Type B pancreatic cell (in vitro differentiated cells): ENCODE measurements around the gene FRAT1. TPM values are rescaled to one million over a fixed set of nuclear protein-coding genes. Genes with fewer than 3 reads are reported as not detected.

Source experiments
- DNase-seq: peaks from one replicate; pipeline ENCODE4 v3.0.0; 2021; ENCODE audit warnings: mixed read lengths; ENCODE audit not compliant: unreplicated experiment; ENCODE audit errors: extremely low spot score
- H3K27ac Mint-ChIP-seq: 2 replicates; pipeline ENCODE4 v1.8.0; 2021; ENCODE audit warnings: mild to moderate bottlenecking, mixed read lengths
- H3K27me3 Mint-ChIP-seq: 2 replicates; pipeline ENCODE4 v1.8.0; 2021; ENCODE audit warnings: mixed read lengths
- H3K36me3 Mint-ChIP-seq: 2 replicates; pipeline ENCODE4 v1.8.0; 2021; ENCODE audit warnings: mixed read lengths
- H3K4me1 Mint-ChIP-seq: one replicate; pipeline ENCODE4 v1.8.0; 2021; ENCODE audit warnings: mixed read lengths; ENCODE audit not compliant: unreplicated experiment
- H3K4me3 Mint-ChIP-seq: 2 replicates; pipeline ENCODE4 v1.8.0; 2021; ENCODE audit warnings: mild to moderate bottlenecking, mixed read lengths
- H3K9me3 Mint-ChIP-seq: 2 replicates; pipeline ENCODE4 v1.8.0; 2021; ENCODE audit warnings: mixed read lengths
- total RNA-seq: library from RNA; stranded (reverse); gene quantifications from 2 replicates; pipeline ENCODE4 v1.2.1, GENCODE V29; 2021; ENCODE audit warnings: low replicate concordance
- TF ChIP-seq, protein P1 (sequence below): fragments of 200-600 bp; sonication (generic); conservative IDR thresholded peaks from 2 replicates; pipeline ENCODE4 v1.5.0; 2021; ENCODE audit warnings: antibody characterized with exemption, mild to moderate bottlenecking

Gene FRAT1
- total RNA-seq, 1 donor from 2014 or later: 4.7 TPM

DNA sequence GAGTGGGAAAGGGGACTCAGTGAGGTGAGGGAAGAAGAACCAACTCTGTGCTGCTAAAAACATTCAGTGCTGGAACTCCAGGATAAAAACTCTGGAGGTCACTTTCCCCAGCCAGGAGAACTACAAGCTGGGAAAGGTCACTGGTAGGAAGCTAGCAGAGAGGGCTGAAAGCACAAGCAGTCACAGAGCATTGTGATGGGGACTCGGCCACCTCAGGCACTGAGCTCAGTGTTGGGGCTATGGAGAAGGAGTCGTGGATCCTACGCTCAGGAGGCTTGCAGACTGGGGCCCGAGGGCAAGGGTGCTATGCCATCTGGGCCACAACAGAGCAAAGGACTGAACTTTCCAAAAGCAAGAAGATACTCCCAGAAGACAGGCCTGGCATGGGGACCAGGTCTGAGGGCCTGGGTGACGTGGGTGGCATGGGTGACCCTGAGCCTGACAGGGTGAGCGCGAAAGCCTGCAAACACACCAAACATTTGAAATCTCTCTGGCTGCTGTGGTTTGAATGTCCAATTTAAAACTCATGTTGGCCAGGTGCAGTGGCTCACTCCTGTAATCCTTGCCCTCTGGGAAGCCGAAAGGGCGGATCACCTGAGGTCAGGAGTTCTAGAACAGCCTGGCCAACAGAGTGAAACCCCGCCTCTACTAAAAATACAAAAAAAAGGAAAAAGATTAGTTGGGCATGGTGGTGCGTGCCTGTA lies 16.8 kb upstream of the FRAT1 start:
- DNase-seq: no peak
- Mint-ChIP-seq H3K4me1 (peaks cover 9% of the 10 kb centered on the region), H3K36me3 (no peaks in the 10 kb centered on the region), H3K4me3 (no peak overlapping the region), H3K9me3 (no peaks in the 10 kb centered on the region), H3K27ac (no peak overlapping the region), H3K27me3 (peaks cover under 1% of the 10 kb centered on the region)
- TF ChIP-seq, protein P1, sequence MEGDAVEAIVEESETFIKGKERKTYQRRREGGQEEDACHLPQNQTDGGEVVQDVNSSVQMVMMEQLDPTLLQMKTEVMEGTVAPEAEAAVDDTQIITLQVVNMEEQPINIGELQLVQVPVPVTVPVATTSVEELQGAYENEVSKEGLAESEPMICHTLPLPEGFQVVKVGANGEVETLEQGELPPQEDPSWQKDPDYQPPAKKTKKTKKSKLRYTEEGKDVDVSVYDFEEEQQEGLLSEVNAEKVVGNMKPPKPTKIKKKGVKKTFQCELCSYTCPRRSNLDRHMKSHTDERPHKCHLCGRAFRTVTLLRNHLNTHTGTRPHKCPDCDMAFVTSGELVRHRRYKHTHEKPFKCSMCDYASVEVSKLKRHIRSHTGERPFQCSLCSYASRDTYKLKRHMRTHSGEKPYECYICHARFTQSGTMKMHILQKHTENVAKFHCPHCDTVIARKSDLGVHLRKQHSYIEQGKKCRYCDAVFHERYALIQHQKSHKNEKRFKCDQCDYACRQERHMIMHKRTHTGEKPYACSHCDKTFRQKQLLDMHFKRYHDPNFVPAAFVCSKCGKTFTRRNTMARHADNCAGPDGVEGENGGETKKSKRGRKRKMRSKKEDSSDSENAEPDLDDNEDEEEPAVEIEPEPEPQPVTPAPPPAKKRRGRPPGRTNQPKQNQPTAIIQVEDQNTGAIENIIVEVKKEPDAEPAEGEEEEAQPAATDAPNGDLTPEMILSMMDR: no peak

DNA sequence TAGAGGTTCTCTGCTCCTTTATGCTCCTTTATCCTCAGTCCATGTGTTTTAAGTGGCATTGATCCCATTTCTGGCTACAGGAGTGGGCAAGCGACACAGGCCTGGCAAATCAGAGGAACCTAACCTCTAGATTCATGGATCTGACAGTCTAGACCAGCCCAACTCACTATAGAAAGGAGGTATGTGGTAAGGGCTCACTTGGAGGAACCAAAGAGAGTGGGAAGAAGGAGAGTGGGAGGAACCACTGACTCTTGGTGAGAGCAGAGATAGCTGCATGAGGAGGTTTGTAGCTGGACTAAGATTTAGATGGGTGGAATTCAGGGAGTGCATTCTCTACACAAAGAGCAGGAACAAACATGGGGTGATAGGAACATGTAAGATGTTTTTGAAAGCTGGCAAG lies 11.6 kb upstream of the FRAT1 start:
- no peak overlapping the region for H3K4me3 Mint-ChIP-seq
- H3K9me3 Mint-ChIP-seq: no peaks in the 10 kb centered on the region
- no peaks in the 10 kb centered on the region for H3K4me1 Mint-ChIP-seq
- TF ChIP-seq, protein P1: no peak
- DNase-seq: no peak
- no peaks in the 10 kb centered on the region for H3K36me3 Mint-ChIP-seq
- peaks cover 5% of the 10 kb centered on the region for H3K27me3 Mint-ChIP-seq
- peak overlapping the region; percentile 27 for H3K27ac Mint-ChIP-seq

DNA sequence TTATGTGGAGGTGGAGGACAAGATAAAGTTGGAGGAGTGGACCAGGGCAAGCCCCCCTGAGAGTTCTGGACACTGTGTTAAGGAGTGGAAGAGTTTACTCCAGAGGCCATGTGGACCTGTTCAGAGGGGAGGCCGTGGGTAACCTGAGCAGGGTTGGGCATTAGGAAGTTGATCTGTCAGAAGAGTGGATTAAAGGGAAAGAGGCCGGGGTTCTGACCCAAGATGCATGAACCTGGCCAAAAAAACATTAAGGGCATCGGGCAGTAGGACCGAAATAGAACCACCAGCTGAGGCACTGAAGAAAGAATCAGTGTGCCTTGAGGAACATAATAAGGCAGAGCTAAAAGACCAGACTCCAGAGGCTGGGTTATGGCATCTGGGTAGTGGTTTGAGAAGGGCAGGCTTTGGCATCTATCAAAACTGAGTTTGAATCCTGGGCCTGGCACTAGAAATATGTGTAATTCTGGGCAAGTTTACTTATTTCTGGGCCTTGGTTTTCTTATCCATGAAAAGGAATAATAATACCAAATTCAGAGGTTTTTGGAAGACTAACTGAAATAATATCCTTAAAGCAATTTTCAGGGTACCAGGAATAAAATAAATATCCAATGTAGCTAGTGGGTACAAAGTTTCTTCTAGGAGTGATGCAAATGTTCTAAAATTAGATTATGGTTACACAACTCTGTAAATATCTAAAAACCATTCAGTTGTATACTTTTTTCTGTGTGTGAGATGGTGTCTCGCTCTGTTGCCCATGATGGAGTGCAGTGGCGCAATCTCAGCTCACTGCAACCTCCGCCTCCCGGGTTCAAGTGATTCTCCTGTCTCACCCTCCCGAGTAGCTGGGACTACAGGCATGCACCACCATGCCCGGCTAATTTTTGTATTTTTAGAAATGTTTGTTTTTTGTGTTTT lies 10.9 kb upstream of the FRAT1 start:
- Mint-ChIP-seq H3K4me3 (no peak overlapping the region), H3K27me3 (peaks cover 5% of the 10 kb centered on the region), H3K9me3 (no peaks in the 10 kb centered on the region), H3K36me3 (no peaks in the 10 kb centered on the region), H3K4me1 (no peaks in the 10 kb centered on the region), H3K27ac (no peak overlapping the region)
- no peak for DNase-seq
- TF ChIP-seq, protein P1: no peak

DNA sequence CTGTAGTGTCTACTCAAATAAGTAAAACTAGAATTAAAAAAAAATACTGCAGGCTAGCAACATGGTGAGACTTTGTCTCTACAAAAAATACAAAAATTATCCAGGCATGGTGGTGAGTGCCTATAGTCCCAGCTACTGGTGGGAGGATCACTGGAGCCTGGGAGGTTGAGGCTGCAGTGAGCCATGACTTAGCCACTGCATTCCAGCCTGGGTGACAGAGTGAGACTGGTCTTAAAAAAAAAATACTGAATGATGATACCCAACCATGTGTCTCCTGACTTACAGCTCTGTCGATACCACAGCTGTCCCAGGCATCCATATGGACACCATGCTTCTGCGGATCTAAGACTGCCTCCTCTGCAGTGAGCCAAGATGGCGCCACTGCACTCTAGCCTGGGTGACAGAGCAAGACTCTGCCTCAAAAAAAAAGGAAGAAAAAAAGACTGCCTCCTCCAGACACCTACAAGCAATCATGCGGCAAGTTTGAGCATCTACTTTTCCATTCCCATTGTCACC lies 7.9 kb upstream of the FRAT1 start:
- Mint-ChIP-seq H3K27me3 (peaks cover 9% of the 10 kb centered on the region), H3K27ac (no peak overlapping the region), H3K36me3 (no peaks in the 10 kb centered on the region), H3K4me3 (no peak overlapping the region), H3K9me3 (no peaks in the 10 kb centered on the region), H3K4me1 (no peaks in the 10 kb centered on the region)
- TF ChIP-seq, protein P1: no peak
- no peak for DNase-seq

DNA sequence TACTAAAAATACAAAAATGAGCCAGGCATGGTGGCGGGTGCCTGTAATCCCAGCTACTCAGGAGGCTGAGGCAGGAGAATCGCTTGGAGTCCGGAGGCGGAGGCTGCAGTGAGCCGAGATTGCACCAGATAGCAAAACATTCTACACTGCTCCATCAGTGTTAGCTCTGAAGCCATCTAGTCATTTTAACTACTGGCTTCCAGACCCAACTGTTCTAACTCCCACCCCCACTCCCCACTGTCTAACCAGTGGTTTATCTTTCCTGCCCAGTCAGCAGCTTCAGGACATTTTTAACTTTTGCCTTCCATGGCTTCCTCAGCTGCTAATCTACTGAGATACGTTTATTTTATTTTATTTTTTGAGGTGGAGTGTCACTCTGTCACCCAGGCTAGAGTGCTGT lies 6.2 kb upstream of the FRAT1 start:
- Mint-ChIP-seq H3K27ac (no peak overlapping the region), H3K4me3 (no peak overlapping the region), H3K9me3 (no peaks in the 10 kb centered on the region), H3K4me1 (no peaks in the 10 kb centered on the region), H3K27me3 (peaks cover 12% of the 10 kb centered on the region), H3K36me3 (no peaks in the 10 kb centered on the region)
- DNase-seq: no peak
- TF ChIP-seq, protein P1: no peak
